ENCODE results near the gene TDRD3.
A peak's percentile ranks its signal among the peaks of the same experiment; 100 is the strongest.
"Not testable (repeated sequence)": the region's sequence is repeated elsewhere in the genome, so short reads cannot be mapped to it uniquely, and the experiment has no call there.

Gene TDRD3

GRCh38 chr13:60396783-60397703 lies at the start of gene TDRD3:
Gene TDRD3 (plus strand): TSS chr13:60397220. CDS start chr13:60397365, 145 bp downstream.
- DNase-seq = peak; percentile 93

GRCh38 chr13:60347690-60348089 lies 49.3 kb upstream of the TDRD3 start:
- DNase-seq = no peak

- no peak for DNase-seq
Measured at GRCh38 chr13:60348097-60348496, 48.9 kb upstream of the TDRD3 start.

GRCh38 chr13:60351326-60351725 lies 45.7 kb upstream of the TDRD3 start:
- no peak for DNase-seq

GRCh38 chr13:60351855-60352615 lies 45.0 kb upstream of the TDRD3 start:
- DNase-seq = no peak

GRCh38 chr13:60352644-60353043 lies 44.4 kb upstream of the TDRD3 start:
- DNase-seq = no peak

- DNase-seq = no peak
Measured at GRCh38 chr13:60355056-60355455, 42.0 kb upstream of the TDRD3 start.

- DNase-seq = no peak
Measured at GRCh38 chr13:60356970-60357369, 40.0 kb upstream of the TDRD3 start.

GRCh38 chr13:60358453-60358852 lies 38.6 kb upstream of the TDRD3 start:
- DNase-seq = no peak

GRCh38 chr13:60363288-60363687 lies 33.7 kb upstream of the TDRD3 start:
- no peak for DNase-seq

- no peak for DNase-seq
Measured at GRCh38 chr13:60369242-60369641, 27.8 kb upstream of the TDRD3 start.

- no peak for DNase-seq
Measured at GRCh38 chr13:60370343-60370742, 26.7 kb upstream of the TDRD3 start.

- DNase-seq = no peak
Measured at GRCh38 chr13:60372141-60372540, 24.9 kb upstream of the TDRD3 start.

- DNase-seq = not testable (repeated sequence)
Measured at GRCh38 chr13:60379282-60379681, 17.7 kb upstream of the TDRD3 start.

- no peak for DNase-seq
Measured at GRCh38 chr13:60379837-60380565, 17.0 kb upstream of the TDRD3 start.

GRCh38 chr13:60384911-60385310 lies 12.1 kb upstream of the TDRD3 start:
- no peak for DNase-seq

- no peak for DNase-seq
Measured at GRCh38 chr13:60386250-60386649, 10.8 kb upstream of the TDRD3 start.

GRCh38 chr13:60392131-60392530 lies 4.9 kb upstream of the TDRD3 start:
- no peak for DNase-seq

GRCh38 chr13:60395971-60396782 lies 843 bp upstream of the TDRD3 start:
- peak; percentile 97 for DNase-seq

GRCh38 chr13:60397704-60398378 lies 821 bp downstream of the TDRD3 start:
- DNase-seq = peak; percentile 81

GRCh38 chr13:60398379-60398891 lies 1.4 kb downstream of the TDRD3 start:
- no peak for DNase-seq
